AG20443 (cell line): ENCODE data around the gene HMG20A.
"Not testable (repeated sequence)": the region's sequence is repeated elsewhere in the genome, so short reads cannot be mapped to it uniquely, and the experiment has no call there.

ENCODE experiments used
- DNase-seq: peaks from one replicate; pipeline ENCODE4 v3.0.0; 2012; ENCODE audit warnings: low spot score, mixed read lengths

HMG20A gene

DNA sequence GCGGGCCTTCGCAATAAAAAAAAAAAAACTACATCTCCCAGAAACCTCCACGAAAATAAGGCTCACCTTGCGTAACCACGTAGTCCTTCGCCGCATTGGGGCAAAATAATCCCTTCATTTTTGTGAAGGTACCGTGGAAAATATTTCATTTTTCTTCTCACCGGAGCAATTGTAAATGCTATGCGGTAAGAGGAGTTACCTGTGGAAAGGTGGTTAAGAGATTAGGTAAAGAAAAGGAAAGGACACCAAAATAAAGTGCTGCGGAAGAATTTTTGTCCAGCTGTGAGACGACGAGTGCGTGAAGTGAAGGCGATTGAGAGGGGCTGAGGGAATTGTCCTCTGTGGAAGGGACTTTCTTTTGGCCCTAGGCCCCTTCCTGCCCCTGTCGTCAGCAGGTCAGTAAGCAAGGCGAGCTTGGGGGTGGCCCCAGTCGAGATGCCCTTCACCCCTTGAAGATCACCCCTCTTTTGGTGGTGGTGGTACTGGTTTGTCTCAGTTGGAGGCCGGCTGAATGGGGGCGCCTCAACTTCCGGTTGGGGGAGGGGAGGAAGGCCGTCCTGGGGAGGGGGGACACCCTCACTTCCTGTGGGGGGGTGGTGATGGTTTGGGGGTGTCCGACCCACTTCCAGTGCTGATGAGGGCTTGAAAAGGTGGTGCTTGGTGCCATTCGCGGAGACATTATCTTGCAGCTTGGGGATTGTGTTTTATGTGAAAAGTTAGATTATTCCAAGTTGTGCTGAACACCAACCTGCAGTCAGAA, at the start of gene HMG20A:
TSS of gene HMG20A (plus strand) at position 279 of the 760 bp plus-strand sequence. CDS start 37,520 bp downstream, outside the sequence.
- peak; percentile 74 for DNase-seq

DNA sequence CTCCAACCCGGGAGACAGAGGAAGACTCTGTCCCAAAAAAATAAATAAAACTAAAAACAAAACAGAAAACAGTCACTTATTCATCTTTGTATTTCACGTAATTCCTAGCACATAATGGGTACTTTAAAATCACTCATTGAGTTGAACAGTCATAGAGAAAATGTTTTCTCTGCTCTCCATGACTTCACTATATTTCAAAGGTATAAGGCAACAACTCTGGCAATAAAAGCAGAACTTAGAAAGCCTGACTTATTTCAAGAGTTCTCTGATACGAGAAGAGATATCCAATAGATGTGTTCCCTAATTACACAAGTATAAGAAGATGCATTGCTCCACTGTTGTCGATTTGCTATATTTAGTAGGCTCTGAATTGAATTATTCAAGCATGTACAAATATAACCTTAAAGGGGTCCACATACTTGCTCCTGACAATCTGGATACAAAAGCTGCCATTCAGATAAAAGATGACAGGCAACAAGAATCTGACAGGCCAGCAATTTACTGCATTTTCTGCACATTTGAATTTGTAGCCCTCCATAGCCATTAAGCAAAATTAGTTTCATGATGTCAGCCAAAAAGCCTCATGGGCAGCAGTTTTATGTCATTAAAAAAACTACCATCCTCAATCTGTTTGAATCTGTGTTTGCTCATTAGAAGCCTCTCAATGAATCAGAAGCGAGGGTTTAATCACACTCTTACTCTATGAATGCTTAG, 48.7 kb upstream of the HMG20A start:
- DNase-seq: no peak

DNA sequence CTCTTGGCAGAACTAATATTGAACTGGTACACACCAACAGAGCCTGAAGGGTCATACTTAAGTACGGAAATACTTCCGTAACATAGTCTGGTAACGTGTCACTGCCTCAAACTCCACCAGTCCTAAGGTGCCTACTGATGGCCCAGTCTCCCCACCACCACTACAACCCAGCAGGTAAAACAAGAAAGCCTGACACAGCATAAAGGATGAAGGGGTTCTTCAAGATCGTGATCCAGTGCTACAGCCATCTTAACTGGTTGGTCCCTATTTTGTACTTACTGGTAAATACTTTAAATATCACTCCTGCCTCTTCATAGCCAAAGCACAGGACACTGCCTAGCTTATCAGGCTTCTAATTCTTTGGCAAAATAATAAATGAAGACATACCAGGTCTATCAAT, 47.2 kb upstream of the HMG20A start:
- DNase-seq: no peak

GRCh38 chr15:77375133-77375532, 45.6 kb upstream of the HMG20A start:
- DNase-seq: no peak

GRCh38 chr15:77376770-77377169, 43.9 kb upstream of the HMG20A start:
- no peak for DNase-seq

GRCh38 chr15:77380033-77380432, 40.7 kb upstream of the HMG20A start:
- no peak for DNase-seq

DNA sequence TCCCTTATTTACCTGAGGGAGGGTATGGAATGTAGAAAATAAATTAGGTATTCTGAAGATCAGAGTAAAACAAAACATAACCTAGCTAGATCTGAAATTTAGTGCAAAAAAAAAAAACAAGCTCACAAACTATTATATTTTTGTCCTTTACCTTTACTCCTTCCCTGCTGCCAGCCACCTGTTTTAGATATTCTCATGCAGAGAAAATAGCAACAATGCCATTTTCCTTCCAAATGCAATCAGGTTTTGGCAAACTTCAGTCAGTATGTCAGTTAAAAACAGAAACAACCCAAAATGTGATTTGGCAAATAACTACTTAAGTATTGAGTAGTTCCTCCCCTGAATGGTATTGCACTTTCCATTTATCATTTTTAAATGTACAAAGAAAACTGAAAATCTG, 36.6 kb upstream of the HMG20A start:
- DNase-seq: no peak

DNA sequence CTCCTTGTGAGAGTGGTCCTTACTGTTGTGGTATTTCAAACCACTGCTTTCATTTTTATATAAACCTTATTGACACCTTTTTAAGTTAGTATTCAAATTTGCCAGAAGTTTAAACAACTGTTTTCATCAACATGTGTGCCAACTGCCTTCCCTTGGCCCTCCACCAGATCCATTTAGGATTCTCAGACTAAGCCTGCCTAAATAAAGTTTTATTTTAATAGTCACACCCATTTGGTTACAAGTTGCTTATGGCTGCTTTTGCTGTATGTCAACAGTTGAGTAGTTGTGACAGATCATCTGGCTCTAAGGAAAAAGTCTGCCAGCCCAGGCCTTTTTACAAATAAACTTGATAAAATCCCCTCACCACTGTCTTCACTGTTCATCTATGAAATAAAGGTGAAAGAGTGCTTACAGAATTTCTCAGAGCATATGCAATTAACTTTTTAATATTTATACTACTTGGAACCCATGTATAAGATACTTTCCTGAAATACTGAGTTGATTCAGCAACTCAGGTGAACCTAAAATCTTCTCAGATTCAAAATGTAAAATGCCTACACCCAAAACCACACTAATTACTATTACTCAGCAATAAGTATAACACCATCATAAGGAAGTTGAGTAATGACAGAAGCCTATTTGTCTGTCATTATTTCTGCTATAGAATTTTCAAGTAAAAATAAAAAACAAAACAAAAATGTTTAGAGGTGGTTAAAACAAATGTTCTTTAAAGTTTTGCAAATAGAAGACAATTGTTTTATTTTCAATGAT, 35.9 kb upstream of the HMG20A start:
- no peak for DNase-seq

GRCh38 chr15:77386626-77387025, 34.1 kb upstream of the HMG20A start:
- no peak for DNase-seq

DNA sequence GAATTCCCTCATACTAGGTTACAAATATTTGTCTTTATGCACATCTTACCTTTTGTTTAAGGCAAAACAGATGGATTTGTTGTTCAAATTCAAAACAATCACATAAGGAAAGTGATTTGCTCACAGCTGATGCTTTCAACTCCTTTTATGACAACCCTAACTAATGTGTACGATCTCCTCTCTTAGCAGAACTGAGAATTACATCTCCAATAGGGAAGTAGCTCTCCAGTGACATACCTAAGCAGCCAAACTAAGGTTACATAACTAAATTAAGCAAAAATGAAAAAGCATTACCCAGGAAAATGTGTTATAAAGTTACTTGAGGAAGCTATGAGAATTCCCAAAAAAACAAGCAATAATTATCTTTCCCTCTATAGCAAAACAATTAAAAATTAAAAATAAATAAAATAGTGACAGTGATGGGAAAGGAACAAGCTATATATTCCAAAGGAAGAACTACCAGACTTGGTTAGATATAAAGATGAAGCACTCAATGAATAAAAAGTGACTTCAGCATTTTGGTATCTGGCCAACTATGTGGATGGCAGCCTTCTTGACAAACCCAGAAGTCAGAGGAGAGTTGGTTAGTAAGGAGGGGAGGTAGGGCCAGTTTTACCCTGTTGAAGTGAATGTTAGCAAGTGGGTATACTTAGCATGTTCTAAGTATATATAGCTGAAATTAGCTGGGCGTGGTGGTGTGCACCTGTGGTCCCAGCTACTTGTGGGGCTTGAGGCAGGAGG, 33.2 kb upstream of the HMG20A start:
- DNase-seq: no peak

GRCh38 chr15:77391372-77391951, 29.2 kb upstream of the HMG20A start:
- DNase-seq: no peak

GRCh38 chr15:77392762-77393470, 27.8 kb upstream of the HMG20A start:
- no peak for DNase-seq

GRCh38 chr15:77393471-77393840, 27.2 kb upstream of the HMG20A start:
- DNase-seq: no peak

DNA sequence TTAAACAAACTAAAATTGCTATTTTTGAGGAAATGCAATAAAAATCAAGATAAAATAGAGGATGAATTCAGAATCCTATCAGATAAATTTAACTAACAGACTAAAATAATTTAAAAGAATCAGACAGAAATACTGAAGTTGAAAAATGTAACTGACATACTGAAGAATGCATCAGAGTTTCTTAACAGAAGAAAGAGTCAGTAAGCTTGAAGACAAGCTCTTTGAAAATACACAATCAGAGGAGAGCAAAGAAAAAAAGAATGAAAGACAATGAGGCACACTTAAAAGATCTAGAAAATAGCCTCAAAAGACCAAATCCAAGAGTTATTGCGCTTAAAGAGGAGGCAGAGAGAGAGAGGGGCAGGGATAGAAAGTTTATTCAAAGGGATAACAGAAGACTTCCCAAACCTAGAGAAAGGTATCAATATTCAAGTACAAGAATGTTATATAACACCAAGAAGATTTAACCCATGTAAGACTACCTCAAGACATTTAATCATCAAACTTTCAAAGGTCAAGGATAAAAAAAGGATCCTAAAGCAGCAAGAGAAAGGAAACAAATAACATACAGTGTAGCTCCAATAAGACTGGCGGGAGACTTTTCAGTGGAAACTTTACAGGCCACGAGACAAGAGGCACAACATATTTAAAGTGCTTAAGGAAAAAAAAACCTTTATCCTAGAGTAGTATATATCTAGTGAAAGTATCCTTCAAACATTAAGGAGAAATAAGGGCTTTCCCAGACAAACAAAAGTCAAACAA, 25.5 kb upstream of the HMG20A start:
- DNase-seq: no peak

- DNase-seq: no peak
Measured at GRCh38 chr15:77396692-77397091, 24.0 kb upstream of the HMG20A start.

- no peak for DNase-seq
Measured at GRCh38 chr15:77398927-77399326, 21.8 kb upstream of the HMG20A start.

- no peak for DNase-seq
Measured at GRCh38 chr15:77400258-77400657, 20.4 kb upstream of the HMG20A start.

GRCh38 chr15:77402740-77403379, 17.8 kb upstream of the HMG20A start:
- peak; percentile 43 for DNase-seq

GRCh38 chr15:77406173-77406759, 14.4 kb upstream of the HMG20A start:
- DNase-seq: not testable (repeated sequence)
